Glutamatergic neuron (in vitro differentiated cells): ENCODE measurements around the gene ARHGAP1. TPM values are rescaled to one million over a fixed set of nuclear protein-coding genes. Genes with fewer than 3 reads are reported as not detected.

Experiments used
- DNase-seq: peaks from one replicate; pipeline ENCODE4 v3.0.0; 2022
- H3K27ac Mint-ChIP-seq: one replicate; pipeline ENCODE4 v1.8.0; 2020; ENCODE audit warnings: mild to moderate bottlenecking, mixed read lengths, inconsistent platforms; ENCODE audit not compliant: unreplicated experiment
- H3K27me3 Mint-ChIP-seq: one replicate; pipeline ENCODE4 v1.8.0; 2020; ENCODE audit warnings: mild to moderate bottlenecking, moderate library complexity, mixed read lengths, inconsistent platforms; ENCODE audit not compliant: unreplicated experiment
- H3K36me3 Mint-ChIP-seq: one replicate; pipeline ENCODE4 v1.8.0; 2020; ENCODE audit warnings: mild to moderate bottlenecking, mixed read lengths, inconsistent platforms; ENCODE audit not compliant: unreplicated experiment
- H3K4me1 Mint-ChIP-seq: one replicate; pipeline ENCODE4 v1.8.0; 2020; ENCODE audit warnings: mild to moderate bottlenecking, low read depth, mixed read lengths, inconsistent platforms; ENCODE audit not compliant: unreplicated experiment
- H3K4me3 Mint-ChIP-seq: one replicate; pipeline ENCODE4 v1.8.0; 2020; ENCODE audit warnings: mild to moderate bottlenecking, mixed read lengths, inconsistent platforms; ENCODE audit not compliant: unreplicated experiment
- H3K9me3 Mint-ChIP-seq: one replicate; pipeline ENCODE4 v1.8.0; 2020; ENCODE audit warnings: mild to moderate bottlenecking, moderate library complexity, mixed read lengths, inconsistent platforms; ENCODE audit not compliant: unreplicated experiment
- CTCF ChIP-seq: fragments of 200-600 bp; sonication (generic); IDR thresholded peaks from one replicate; pipeline ENCODE4 v1.5.0; 2021; ENCODE audit not compliant: partially characterized antibody, unreplicated experiment
- total RNA-seq: library from RNA; stranded (reverse); fragmentation: NEBNext Ultra II Directional; extraction: Animal tissue kit (Norgen Biotek cat#: 25700); gene quantifications from one replicate; pipeline ENCODE4 v1.2.1, GENCODE V29; 2021; ENCODE audit not compliant: unreplicated experiment

Gene ARHGAP1
- total RNA-seq, 1 donor from 2014 or later: 38.4 TPM

- Mint-ChIP-seq H3K4me1 (no peaks in the 10 kb centered on the region), H3K27ac (no peak overlapping the region), H3K27me3 (no peaks in the 10 kb centered on the region), H3K9me3 (no peaks in the 10 kb centered on the region), H3K4me3 (no peak overlapping the region), H3K36me3 (no peaks in the 10 kb centered on the region)
- no peak for TF ChIP-seq CTCF
- no peak for DNase-seq
These were observed 71.5 kb downstream of the ARHGAP1 start for GRCh38 chr11:46628961-46629360.

Other genes with a start within 250 kb of the ARHGAP1 start
- 49.0 TPM for gene AMBRA1, start 106.6 kb downstream of the ARHGAP1 start, total RNA-seq
- 11.1 TPM for gene HARBI1, start 83.4 kb downstream of the ARHGAP1 start, total RNA-seq
- 87.7 TPM for gene ATG13, start 83.1 kb downstream of the ARHGAP1 start, total RNA-seq
- gene ZNF408, start 412 bp upstream of the ARHGAP1 start, total RNA-seq: 10.6 TPM
- gene F2, start 18.6 kb upstream of the ARHGAP1 start, total RNA-seq: 0.29 TPM
- gene CKAP5, start 145.7 kb upstream of the ARHGAP1 start, total RNA-seq: 193 TPM
- gene LRP4, start 217.9 kb upstream of the ARHGAP1 start, total RNA-seq: 25.0 TPM
- gene CSTPP1, start 236.1 kb upstream of the ARHGAP1 start, total RNA-seq: 35.5 TPM